GM12875 (cell line): ENCODE data around the gene MEGF11.

ENCODE experiments used
- H3K4me3 ChIP-seq: one replicate; pipeline ENCODE4 v1.5.1; 2011; ENCODE audit warnings: low read depth, low read length, control low read depth
- TF ChIP-seq, protein P1 (sequence below): IDR thresholded peaks from 2 replicates; pipeline ENCODE4 v1.5.1; 2011; ENCODE audit warnings: low read depth, mild to moderate bottlenecking, control low read depth, inconsistent platforms, low read length, moderate library complexity, borderline replicate concordance; ENCODE audit not compliant: insufficient read depth

MEGF11 gene

DNA sequence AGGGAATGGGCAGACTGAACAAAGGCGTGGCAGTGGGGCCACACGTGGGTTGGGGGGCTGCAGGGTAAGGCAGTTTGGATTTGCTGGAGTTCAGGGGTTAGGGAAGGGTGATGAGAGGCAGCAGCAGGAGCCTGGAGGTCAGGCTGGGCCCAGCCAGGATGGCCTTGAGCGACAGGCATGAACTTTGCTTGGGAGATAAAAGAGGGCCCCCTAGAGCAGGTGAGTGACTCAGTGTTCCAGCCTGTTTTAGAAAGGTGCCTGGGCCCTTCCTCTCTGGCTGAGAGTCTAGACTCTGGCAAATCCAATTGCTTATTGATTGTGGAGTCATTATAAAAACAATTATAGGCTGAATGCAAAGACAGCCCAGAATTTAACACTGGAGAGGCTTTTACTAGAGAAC lies 309.1 kb downstream of the MEGF11 start:
- H3K4me3 ChIP-seq, result no peak overlapping the region
- TF ChIP-seq, protein P1, sequence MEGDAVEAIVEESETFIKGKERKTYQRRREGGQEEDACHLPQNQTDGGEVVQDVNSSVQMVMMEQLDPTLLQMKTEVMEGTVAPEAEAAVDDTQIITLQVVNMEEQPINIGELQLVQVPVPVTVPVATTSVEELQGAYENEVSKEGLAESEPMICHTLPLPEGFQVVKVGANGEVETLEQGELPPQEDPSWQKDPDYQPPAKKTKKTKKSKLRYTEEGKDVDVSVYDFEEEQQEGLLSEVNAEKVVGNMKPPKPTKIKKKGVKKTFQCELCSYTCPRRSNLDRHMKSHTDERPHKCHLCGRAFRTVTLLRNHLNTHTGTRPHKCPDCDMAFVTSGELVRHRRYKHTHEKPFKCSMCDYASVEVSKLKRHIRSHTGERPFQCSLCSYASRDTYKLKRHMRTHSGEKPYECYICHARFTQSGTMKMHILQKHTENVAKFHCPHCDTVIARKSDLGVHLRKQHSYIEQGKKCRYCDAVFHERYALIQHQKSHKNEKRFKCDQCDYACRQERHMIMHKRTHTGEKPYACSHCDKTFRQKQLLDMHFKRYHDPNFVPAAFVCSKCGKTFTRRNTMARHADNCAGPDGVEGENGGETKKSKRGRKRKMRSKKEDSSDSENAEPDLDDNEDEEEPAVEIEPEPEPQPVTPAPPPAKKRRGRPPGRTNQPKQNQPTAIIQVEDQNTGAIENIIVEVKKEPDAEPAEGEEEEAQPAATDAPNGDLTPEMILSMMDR, result no peak

DNA sequence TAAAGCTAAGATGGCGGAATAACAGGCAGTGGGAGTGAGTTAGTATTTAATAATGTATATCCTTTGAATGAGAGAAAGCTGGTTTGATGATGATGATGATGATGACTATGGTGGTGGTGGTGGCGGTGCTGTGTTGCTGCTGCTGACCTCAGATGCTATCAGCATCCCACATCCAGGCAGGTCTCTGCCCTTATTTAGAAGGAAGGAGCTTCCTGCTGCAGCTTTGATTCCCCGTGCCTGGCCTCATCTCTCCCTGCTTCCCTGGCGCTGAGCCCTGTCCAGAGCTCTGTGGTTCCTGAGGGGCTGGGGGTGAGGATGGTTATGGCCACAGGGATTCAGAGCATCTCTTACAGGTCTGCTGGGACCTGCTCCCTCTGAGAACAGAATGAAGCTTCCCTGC lies 311.1 kb downstream of the MEGF11 start:
- TF ChIP-seq, protein P1, result no peak
- no peak overlapping the region for H3K4me3 ChIP-seq

DNA sequence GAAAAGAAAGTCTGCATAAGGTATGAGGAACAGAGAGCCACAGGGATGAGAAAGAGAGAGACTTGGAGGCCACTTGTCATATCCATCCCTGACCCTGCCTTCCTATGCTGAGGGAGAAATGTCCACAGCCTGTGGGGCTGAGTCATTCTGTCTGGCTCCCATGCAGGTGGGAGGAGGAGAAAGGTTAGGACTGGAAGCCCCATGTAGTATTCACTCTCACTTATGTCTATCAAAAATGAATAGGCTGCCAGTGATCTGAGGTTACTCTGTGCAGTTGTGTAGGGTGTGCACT lies 313.0 kb downstream of the MEGF11 start:
- TF ChIP-seq, protein P1, result no peak

DNA sequence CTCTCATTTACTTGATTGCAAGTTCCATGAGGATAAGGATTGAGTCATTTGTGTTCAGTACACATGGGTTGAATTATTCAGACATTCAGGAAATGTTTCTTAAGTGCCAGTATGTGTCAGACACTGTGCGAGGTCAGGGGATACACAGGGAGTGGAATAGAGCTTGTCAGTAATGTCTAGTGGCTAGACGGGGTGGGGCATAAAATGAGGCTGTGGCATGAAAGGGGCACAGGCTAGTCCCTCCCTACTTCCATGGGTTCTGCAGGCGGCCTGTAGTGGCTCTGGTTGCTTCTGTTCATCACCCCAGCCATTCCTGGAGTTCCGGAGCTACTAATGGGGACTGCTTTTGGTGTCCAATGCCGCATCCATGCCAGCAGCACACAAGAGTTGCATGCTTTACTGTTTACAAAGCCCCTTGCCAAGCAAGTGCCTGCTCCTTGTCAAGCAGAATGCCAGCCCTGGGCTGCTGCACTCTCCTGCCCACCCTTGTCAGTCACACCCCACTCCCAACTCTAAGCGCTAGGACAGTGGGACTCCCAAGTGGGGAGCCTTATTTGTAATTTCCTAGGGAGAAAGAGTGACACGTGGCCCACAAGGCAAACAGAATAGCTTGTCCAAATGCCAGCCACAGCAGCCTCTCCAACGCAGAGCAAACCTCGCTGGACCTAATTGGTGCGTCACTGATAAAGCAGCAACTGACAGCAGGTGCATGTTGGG lies 313.5 kb downstream of the MEGF11 start:
- no peak overlapping the region for H3K4me3 ChIP-seq
- TF ChIP-seq, protein P1, result no peak

More for the DNA sequence above, 313.0 kb downstream of the MEGF11 start:
- H3K4me3 ChIP-seq, result no peak overlapping the region

DNA sequence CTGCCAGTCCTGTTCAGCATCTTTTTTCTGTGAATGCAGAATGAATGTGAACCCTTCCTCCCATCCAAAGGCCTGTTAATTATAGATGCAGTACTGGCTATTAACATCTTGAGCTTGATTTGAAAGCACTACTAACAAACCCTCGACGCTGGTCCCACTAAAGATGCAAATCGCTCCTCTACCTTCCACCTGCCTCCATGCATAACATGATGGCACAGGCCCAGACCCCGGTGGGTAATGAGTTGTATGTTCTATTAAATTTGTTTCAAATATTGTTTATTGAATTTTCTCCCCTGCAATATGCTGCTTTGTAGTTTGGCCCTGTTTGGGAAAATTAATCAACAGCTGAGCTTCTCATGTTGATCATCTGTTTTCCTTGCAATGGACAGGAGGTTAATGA lies 314.9 kb downstream of the MEGF11 start:
- no peak overlapping the region for H3K4me3 ChIP-seq
- TF ChIP-seq, protein P1, result no peak

DNA sequence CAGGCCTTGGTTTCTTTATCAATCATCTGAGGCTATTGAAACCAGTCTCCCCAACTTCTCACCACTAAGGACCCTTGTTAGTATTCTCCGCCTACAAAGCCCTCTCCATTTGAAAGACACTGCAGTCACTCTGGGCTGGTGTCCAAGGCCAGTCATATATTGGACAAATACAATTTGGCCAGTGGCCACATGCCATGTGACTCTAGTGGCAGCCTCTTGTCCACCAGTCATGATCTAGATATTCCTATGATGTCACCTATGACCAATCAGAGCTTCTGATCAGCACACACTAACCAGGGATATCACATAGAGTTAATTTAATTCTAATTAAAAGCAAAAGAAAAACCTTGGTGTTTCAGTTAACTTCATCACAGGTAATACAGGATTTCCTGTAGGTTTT lies 316.1 kb downstream of the MEGF11 start:
- TF ChIP-seq, protein P1, result no peak
- H3K4me3 ChIP-seq, result no peak overlapping the region

DNA sequence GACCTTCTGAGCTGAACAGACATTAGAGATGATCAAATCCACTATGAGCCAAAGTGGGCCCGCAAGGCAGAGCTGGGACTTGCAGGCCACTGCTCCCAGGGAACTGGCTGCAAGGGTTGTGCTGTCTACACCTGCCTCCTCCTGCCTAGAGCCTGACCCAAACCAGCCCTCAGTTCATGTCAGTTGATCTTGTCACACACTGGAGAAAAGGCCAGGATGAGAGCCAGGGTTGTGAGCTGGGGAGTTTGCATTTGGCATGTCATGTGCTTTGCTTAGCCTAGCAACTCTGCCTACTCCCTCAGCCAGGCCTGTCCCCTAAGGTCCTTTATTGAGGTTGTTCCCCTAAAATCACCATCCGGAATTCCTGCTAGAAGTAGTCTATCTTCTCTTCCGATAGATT lies 316.5 kb downstream of the MEGF11 start:
- TF ChIP-seq, protein P1, result no peak
- H3K4me3 ChIP-seq, result no peak overlapping the region
